Measurements from ENCODE around the gene LRRC7.

LRRC7 gene

GRCh38 chr1:69737527-69738185 lies 169.9 kb downstream of the LRRC7 start:
- TF ChIP-seq, protein P1, sequence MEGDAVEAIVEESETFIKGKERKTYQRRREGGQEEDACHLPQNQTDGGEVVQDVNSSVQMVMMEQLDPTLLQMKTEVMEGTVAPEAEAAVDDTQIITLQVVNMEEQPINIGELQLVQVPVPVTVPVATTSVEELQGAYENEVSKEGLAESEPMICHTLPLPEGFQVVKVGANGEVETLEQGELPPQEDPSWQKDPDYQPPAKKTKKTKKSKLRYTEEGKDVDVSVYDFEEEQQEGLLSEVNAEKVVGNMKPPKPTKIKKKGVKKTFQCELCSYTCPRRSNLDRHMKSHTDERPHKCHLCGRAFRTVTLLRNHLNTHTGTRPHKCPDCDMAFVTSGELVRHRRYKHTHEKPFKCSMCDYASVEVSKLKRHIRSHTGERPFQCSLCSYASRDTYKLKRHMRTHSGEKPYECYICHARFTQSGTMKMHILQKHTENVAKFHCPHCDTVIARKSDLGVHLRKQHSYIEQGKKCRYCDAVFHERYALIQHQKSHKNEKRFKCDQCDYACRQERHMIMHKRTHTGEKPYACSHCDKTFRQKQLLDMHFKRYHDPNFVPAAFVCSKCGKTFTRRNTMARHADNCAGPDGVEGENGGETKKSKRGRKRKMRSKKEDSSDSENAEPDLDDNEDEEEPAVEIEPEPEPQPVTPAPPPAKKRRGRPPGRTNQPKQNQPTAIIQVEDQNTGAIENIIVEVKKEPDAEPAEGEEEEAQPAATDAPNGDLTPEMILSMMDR (conservative IDR thresholded peaks at IDR 0.05; ENCODE audit: low read depth, low read length), result peak; percentile 79
- DNase-seq (ENCODE audit: low read depth), result peak; percentile 90

GRCh38 chr1:69738458-69739250 lies 170.9 kb downstream of the LRRC7 start:
- DNase-seq (ENCODE audit: low read depth), result peak; percentile 46
- TF ChIP-seq, protein P1 (conservative IDR thresholded peaks at IDR 0.05; ENCODE audit: low read depth, low read length), result no peak

More at GRCh38 chr1:69737527-69738185, 169.9 kb downstream of the LRRC7 start:
- H3K4me3 ChIP-seq (ENCODE audit: low read depth, low read length), result no peak overlapping the region

GRCh38 chr1:69739251-69739605 lies 171.5 kb downstream of the LRRC7 start:
- H3K4me3 ChIP-seq (ENCODE audit: low read depth, low read length), result no peak overlapping the region
- DNase-seq (ENCODE audit: low read depth), result peak; percentile 39
- TF ChIP-seq, protein P1 (conservative IDR thresholded peaks at IDR 0.05; ENCODE audit: low read depth, low read length), result no peak

More at GRCh38 chr1:69738458-69739250, 170.9 kb downstream of the LRRC7 start:
- H3K4me3 ChIP-seq (ENCODE audit: low read depth, low read length), result no peak overlapping the region

GRCh38 chr1:69743146-69743545 lies 175.4 kb downstream of the LRRC7 start:
- DNase-seq (ENCODE audit: low read depth), result no peak
- TF ChIP-seq, protein P1 (conservative IDR thresholded peaks at IDR 0.05; ENCODE audit: low read depth, low read length), result no peak
- no peak overlapping the region for H3K4me3 ChIP-seq (ENCODE audit: low read depth, low read length)

DNA sequence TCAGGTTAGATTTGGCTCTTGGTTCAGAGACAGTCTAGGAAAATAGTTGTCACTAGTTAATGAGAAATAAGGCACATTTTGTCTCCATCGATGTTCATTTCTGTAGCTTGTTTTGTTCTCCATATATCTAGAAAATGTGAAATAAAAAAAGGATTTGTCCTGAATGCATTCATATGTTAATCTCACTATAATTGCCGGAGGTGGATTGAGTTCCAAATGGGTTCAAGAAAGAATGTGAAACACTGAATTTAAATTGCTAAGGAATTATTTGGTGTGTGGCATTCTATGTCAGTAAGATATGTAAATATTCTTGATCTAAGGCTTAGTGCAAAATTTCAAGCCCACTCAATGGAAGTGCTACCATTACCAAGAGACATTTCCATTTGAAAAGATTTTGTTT lies 176.7 kb downstream of the LRRC7 start:
- H3K4me3 ChIP-seq (ENCODE audit: low read depth, low read length), result no peak overlapping the region
- TF ChIP-seq, protein P1 (conservative IDR thresholded peaks at IDR 0.05; ENCODE audit: low read depth, low read length), result no peak
- no peak for DNase-seq (ENCODE audit: low read depth)

GRCh38 chr1:69747207-69747606 lies 179.5 kb downstream of the LRRC7 start:
- no peak overlapping the region for H3K4me3 ChIP-seq (ENCODE audit: low read depth, low read length)
- DNase-seq (ENCODE audit: low read depth), result no peak
- TF ChIP-seq, protein P1 (conservative IDR thresholded peaks at IDR 0.05; ENCODE audit: low read depth, low read length), result no peak

Data from choroid plexus epithelial cell (primary cell).